Fibroblast of skin of left biceps (primary cell): ENCODE measurements around the gene NTRK2.
A peak's percentile ranks its signal among the peaks of the same experiment; 100 is the strongest.

Source experiments
- DNase-seq, 2 experiments: peaks; one replicate each; pipeline ENCODE4 v3.0.0-alpha.2; 2013; ENCODE audit warnings: low read depth in 2 of 2

The NTRK2 gene

GRCh38 chr9:84736081-84736480, 66.6 kb downstream of the NTRK2 start:
- DNase-seq, result peak in 1 of 2 experiments; percentile 6

- DNase-seq, result no peak
Observed at GRCh38 chr9:84736536-84736935, 67.0 kb downstream of the NTRK2 start.

GRCh38 chr9:84738353-84738752, 68.8 kb downstream of the NTRK2 start:
- DNase-seq, result no peak

DNA sequence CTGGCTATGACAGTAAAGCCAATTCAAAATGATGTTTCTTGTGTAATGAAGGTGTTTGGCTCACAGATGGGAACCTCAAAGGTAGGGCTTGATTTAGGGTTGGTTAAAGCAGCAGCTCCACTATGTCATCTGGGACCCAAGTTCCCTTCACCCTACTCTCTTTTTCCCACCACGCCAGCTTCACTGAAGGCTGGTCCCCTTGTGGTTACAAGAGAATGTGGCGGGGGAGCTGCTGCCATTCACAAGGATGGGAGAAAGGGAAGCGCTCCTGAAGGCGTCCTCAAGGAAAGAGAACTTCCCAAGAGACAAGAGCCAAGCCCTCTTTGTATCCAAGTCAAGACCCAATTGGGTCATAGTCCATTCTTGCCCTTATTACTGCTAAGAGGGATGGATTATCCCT, 72.7 kb downstream of the NTRK2 start:
- no peak for DNase-seq

GRCh38 chr9:84744195-84744594, 74.7 kb downstream of the NTRK2 start:
- DNase-seq, result no peak

DNA sequence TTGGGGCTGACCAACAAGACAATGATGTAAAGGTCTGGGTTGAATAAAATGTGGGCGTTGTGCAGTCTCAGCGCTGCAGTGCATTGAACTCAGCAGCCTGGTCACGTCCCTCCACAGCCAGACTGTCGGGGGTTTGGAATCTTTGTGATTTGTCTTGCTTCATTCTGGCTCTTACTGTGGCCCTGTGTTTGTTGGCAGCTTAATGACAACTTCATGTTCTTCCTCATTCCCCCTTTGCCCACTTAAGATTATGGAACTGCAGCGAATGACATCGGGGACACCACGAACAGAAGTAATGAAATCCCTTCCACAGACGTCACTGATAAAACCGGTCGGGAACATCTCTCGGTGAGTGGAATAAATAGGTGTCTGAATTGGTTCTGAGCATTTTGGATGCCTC, 75.2 kb downstream of the NTRK2 start:
- no peak for DNase-seq

- no peak for DNase-seq
Observed at GRCh38 chr9:84748112-84748511, 78.6 kb downstream of the NTRK2 start.

DNA sequence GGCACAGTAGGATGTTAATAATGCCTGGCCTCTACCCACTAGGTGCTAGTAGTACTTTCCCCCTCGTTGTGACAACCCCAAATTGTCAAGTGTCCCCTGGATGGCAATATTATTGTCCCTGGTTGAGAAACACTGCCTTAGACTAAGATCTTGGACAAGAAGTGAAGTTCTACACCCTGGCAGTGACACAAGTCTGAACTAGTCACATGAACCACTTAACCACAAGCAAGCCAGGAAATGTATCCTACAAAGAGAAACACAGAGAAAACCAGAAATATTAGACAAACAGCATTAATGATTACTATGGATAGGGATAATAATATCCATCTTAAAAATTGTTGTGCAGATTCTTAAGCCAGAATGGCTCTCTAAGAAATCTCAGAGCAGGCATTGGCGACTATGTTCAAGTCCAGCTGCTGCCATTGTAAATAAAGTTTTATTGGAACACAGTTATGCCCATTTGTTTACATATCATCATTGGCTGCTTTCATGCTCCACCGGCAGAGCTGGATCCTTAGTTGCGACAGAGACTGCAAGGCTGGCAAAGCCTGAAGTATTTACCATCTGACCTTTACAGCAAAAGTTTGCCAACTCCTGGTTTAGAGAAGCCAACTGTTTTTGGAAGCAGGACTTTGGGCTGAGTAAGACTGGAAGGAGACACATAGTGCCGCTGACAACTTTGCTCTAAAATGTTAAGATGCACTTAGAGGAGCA, 80.8 kb downstream of the NTRK2 start:
- no peak for DNase-seq

DNA sequence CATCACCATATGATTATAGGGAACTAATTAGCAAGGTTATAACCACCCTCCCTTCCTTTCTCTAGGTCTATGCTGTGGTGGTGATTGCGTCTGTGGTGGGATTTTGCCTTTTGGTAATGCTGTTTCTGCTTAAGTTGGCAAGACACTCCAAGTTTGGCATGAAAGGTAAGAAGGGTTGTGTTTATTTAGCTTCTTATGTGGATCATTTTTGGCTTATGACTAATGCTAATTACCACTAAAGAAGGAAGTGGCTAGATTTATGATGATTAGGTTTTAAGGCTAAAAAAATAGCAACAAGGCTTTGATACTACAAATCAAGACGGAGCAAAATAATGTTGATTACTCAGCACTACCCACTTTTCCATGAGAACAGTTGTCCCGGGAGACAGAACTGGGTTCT, 82.4 kb downstream of the NTRK2 start:
- no peak for DNase-seq

DNA sequence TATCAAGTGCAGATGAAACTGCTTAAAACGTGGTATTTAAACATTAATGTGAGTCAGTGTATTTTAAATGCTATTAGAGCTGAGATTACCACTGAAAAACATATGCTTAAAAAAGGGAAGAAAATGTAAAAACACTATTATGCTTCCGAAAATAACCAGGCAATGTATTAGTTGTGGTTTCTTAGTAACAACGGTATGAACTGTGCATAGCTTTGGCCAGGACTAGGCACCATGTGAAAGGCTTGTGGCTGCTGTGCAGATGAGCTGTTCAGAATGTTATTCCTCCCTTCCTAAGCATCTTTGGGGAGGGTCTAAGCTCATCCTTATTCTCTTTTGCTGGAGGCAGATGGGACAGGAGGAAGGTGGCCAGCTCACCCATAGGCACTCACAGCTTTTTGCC, 84.9 kb downstream of the NTRK2 start:
- peak; percentile 78 to 81 for DNase-seq

DNA sequence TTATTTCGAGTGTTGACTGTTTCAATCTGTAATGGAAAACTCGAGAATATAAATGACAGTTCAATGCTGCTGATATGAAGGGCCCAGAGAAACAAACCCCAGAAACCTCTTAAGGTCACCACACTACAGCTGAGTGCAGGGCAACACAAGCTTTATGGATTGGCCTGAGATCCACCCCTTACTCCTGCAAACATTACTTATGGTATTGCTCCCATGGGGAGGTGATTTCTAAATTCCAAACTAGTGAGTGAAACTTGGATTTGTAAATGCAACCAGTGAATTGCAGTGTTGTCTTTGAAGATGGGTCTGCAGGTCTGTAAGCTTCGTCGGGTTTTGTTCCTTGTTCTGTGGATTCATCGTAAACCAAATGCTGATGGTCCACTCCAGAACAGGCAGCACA, 85.4 kb downstream of the NTRK2 start:
- peak; percentile 55 to 57 for DNase-seq

DNA sequence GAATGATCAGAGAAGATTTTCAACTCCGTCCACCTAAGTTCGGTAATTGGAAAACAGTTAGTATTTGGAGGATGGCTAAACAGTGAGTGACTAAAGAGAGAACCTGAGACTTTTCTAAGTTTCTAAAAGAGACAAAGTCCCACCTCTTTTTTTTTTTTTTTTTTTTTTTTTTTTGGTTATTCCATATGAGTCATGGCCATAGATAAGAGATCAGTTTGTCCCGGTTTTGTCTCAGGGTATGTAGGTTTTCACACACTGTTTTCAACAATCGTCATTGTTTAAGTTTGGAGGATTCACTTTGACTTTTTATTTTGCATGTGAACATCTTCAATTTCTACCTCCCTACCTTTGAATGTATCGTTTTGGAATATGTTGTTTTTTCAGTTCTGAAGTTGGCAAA, 85.9 kb downstream of the NTRK2 start:
- DNase-seq, result no peak

DNA sequence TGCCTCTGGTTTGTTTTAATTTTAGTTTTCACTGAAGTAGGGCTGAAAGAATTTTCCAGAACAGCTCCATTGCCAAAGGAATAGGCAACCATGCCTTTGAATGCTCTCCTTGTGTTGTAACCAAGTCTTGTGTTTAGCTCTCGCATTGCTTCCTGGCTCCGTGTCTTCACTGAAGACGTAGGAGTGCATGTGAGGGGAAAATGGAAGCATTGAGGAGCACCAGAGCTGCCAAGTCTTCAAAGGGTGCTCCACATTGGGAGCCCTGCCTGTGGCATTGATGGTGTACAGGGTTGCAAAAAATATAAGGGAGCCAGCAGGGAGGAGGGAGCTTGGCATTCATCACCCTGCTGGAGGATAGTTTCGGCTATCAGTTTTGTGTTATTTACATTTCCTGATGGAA, 86.6 kb downstream of the NTRK2 start:
- DNase-seq, result no peak

DNA sequence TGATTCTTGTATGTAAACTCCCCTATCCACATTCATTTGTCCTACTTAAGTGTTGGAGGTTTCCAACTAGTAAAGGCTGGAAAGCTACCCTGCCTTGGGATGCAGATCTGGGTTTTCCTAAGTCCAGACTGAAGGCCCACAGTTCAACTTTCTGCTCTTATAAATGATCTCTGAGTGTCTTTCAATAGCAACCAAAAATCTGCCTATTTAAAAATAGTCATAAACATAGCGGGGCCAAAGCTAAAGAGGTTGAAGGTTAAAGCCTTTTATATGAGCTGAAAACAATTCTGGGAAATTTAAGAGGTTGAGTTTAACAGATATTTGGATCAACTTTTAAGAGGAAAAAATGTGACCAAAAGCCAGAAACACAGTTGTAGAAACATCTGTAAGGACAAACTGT, 87.2 kb downstream of the NTRK2 start:
- DNase-seq, result no peak

DNA sequence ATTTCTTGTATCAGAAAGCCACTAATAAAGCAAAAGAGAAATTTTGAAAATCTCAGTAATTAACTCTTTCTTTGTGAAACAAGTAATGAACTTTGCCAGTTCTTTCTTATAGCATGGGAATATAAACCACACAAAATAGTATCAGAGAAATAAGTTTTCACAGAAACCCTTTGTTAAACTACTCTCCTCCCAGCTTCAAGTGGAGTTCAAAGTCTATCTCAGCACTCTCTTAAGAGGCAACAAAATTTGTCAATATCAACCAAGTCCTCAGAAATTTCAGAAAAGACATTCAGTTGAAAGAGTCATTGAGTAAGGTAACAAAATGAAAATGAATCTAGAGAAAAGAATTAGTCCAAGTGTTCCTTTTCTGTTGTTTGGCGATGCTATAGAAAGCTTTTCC, 89.3 kb downstream of the NTRK2 start:
- no peak for DNase-seq

DNA sequence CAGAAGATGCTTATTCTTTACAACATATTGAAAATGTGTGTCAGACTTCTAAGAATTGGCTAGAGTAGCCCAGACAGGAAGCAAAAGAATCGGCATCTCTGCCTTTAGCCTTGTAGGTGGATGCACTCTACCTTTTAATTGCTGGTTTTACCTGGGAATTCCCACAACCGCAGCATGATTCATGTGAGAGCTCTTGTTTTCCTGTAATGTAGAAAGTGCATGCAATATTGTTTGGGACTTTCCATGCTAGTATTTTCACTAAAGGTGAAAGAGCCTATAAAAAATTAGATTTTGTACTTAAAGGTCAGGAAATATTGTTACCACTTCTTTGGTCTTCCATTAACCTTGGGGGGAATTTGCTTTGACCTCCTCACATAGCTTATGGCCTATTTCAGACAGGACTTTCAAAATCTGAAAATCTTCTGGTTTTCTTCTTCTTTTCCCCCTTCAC, 89.8 kb downstream of the NTRK2 start:
- no peak for DNase-seq

DNA sequence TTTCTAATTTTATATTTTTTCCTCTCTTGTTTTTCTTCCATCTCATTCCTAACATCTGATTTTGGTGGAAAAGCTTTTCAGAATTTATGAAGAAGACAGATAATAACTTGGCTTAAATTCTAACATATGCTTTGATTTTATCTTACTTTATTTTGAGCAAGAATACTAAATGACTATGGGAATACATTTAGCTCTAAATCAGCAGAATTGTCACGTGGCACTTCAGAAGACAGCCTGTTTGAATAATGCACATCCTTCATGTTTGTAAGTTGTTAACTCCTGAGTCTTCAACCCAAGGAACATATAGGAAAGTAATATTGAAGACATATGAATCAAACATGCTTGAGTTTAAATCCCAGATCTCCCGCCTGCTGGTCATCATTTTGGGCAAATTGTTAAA, 90.3 kb downstream of the NTRK2 start:
- no peak for DNase-seq

- no peak for DNase-seq
Observed at GRCh38 chr9:84761137-84761808, 91.7 kb downstream of the NTRK2 start.

DNA sequence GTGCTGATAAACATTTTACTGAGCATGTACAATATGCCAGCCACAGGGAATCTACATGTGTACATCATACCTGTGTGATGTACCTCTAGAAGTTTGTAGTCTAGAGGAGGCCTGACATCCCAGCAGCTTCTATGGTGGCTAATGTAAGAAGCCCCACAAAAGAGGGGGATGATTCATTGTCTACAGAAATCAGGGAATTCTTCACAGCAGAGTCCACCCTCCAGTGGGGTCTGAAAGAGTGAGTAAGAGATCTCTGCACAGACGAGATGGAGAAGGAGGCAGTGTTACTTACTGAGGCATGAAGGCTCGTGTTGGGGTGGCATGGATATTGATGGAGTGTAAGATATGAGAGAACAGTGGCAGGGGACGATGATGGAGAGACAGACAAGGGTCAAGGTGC, 103.0 kb downstream of the NTRK2 start:
- no peak for DNase-seq

- peak; percentile 64 to 71 for DNase-seq
Observed at GRCh38 chr9:84773022-84773421, 103.5 kb downstream of the NTRK2 start.

DNA sequence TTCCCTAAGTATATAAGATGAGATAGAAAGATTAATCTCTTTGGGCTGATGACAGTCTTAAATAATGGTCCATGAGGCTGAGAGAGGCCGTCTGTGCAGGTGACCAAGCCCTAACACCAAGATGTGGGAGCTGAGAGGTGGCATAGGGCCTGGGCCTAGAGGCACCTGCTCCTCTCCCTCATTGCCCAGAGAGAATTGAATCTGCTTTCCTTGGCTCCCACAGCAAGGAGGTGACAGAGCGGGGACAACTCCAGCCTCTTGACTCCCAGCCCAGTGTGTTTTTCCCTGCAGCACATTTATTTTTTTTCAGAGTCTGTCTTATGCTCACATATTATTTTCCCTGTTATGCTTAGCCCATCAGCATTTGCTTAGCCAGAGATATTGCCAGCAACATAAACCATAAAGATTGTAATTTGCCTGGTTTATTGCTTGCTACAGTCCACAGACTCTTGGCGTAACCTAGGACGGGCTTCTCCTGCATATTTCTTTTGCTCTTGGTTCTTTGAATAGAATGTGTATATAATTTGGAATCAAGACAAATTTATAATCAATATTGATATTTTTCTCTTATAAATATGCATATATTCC, 105.6 kb downstream of the NTRK2 start:
- no peak for DNase-seq

DNA sequence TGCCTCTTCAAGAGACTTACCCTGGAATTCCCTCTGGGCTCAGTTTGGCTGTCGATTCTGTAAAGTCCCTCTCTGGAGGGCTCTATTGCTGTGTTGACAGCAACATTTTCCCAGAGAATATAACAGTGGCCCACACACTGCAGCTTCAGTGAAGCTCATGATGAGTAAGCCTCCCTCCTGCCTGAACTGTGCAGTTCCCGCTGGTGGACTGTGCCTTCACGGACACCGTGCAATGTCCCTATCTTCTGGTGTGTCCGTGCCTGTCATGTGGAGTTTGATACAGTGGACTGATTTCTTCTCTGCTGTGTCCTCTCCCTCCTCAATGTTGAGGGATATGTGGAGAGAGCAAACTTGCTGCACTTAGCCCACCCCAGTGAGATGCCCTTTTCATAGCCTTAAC, 109.0 kb downstream of the NTRK2 start:
- no peak for DNase-seq

- DNase-seq, result peak; percentile 45 to 51
Observed at GRCh38 chr9:84779883-84780282, 110.4 kb downstream of the NTRK2 start.
